ENCODE data around the gene CALCOCO2. TPM values are rescaled to one million over a fixed set of nuclear protein-coding genes. Genes with fewer than 3 reads are reported as not detected.
"Not testable (repeated sequence)": the region's sequence is repeated elsewhere in the genome, so short reads cannot be mapped to it uniquely, and the experiment has no call there.

The CALCOCO2 gene
- total and polyA plus RNA-seq, 4 donors = 46.8 to 128 (median 93.1) TPM

DNA sequence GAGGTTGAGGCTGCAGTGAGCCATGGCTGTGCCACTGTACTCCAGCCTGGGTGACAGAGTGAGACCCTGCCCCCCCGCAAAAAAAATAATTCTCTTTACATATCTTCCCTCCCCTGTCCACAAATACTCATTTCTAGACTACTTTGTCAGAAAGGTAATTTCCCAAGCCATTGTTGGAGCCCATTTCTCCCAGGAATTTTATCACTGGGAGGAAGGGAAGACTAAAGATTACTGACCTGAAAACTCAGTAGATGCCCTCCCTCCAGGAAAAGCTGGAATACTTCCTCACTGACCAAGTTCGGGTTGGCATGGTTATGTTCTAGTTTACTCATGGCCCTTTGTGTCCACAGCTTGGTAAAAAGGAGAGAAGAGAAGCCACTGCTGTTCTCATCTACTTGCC, 4.1 kb downstream of the CALCOCO2 start:
- Histone ChIP-seq H3K9ac (ENCODE audit: insufficient read depth in 1 of 2, low read length in 2 of 2) (no peak overlapping the region), H3K36me3 (ENCODE audit: control insufficient read depth in 4 of 4, insufficient read depth in 4 of 4, low read length in 4 of 4) (peaks cover 0 to 6% (median 2%) of the 10 kb centered on the region in 4 donors), H3K9me3 (ENCODE audit: control insufficient read depth in 4 of 4, insufficient read depth in 3 of 4, low read length in 3 of 4) (no peaks in the 10 kb centered on the region), H3K27me3 (ENCODE audit: control insufficient read depth in 3 of 3, insufficient read depth in 3 of 3, low read length in 2 of 3) (no peaks in the 10 kb centered on the region), H3K4me3 (no peak overlapping the region), H3K4me1 (ENCODE audit: control insufficient read depth in 5 of 5, insufficient read depth in 5 of 5, low read length in 5 of 5) (peaks cover 0 to 33% (median 8%) of the 10 kb centered on the region in 5 donors), H3K27ac (ENCODE audit: low read depth in 1 of 2, low read length in 1 of 2) (no peak overlapping the region)
- DNase-seq (no peak), ATAC-seq (ENCODE audit: insufficient read depth, low FRiP score) (no peak)
- WGBS, 2 donors = 68 to 95% methylated on average over 2 of the region's 2 CpGs
- TF ChIP-seq, protein P1, sequence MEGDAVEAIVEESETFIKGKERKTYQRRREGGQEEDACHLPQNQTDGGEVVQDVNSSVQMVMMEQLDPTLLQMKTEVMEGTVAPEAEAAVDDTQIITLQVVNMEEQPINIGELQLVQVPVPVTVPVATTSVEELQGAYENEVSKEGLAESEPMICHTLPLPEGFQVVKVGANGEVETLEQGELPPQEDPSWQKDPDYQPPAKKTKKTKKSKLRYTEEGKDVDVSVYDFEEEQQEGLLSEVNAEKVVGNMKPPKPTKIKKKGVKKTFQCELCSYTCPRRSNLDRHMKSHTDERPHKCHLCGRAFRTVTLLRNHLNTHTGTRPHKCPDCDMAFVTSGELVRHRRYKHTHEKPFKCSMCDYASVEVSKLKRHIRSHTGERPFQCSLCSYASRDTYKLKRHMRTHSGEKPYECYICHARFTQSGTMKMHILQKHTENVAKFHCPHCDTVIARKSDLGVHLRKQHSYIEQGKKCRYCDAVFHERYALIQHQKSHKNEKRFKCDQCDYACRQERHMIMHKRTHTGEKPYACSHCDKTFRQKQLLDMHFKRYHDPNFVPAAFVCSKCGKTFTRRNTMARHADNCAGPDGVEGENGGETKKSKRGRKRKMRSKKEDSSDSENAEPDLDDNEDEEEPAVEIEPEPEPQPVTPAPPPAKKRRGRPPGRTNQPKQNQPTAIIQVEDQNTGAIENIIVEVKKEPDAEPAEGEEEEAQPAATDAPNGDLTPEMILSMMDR (IDR thresholded peaks at IDR 0.05; ENCODE audit: control extremely low read depth, extremely low read depth) = no peak

DNA sequence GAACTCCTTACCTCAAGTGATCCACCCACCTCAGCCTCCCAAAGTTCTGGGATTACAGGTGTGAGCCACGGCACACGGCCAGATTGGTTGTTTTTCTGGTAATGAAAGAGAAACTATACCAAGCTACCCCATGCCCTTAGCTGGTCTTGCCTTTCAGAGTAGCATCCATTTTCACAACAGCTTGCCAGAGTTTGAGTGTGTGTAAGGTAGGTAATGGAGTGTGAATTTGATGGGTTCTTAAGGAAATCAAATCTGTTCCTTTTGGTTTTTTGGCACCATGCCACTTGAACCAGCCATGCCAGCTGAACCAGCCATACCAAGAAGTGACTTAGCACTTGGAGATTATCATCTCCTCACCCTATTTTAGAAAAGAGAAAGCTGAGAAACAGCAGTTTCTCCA, 5.1 kb downstream of the CALCOCO2 start:
- H3K9me3 ChIP-seq (ENCODE audit: control insufficient read depth in 4 of 4, insufficient read depth in 3 of 4, low read length in 3 of 4) = no peaks in the 10 kb centered on the region
- H3K4me1 ChIP-seq (ENCODE audit: control insufficient read depth in 5 of 5, insufficient read depth in 5 of 5, low read length in 5 of 5) = peaks cover 0 to 43% (median 18%) of the 10 kb centered on the region in 5 donors
- peaks cover 0 to 4% (median 2%) of the 10 kb centered on the region in 4 donors for H3K36me3 ChIP-seq (ENCODE audit: control insufficient read depth in 4 of 4, insufficient read depth in 4 of 4, low read length in 4 of 4)
- H3K27ac ChIP-seq (ENCODE audit: low read depth in 1 of 2, low read length in 1 of 2) = no peak overlapping the region
- H3K9ac ChIP-seq (ENCODE audit: insufficient read depth in 1 of 2, low read length in 2 of 2) = no peak overlapping the region
- DNase-seq (no peak), ATAC-seq (ENCODE audit: insufficient read depth, low FRiP score) (no peak)
- TF ChIP-seq, protein P1 (IDR thresholded peaks at IDR 0.05; ENCODE audit: control extremely low read depth, extremely low read depth) = no peak
- WGBS, 2 donors = 89 to 91% methylated on average over 2 of the region's 2 CpGs
- no peak overlapping the region for H3K4me3 ChIP-seq
- H3K27me3 ChIP-seq (ENCODE audit: control insufficient read depth in 3 of 3, insufficient read depth in 3 of 3, low read length in 2 of 3) = no peaks in the 10 kb centered on the region

DNA sequence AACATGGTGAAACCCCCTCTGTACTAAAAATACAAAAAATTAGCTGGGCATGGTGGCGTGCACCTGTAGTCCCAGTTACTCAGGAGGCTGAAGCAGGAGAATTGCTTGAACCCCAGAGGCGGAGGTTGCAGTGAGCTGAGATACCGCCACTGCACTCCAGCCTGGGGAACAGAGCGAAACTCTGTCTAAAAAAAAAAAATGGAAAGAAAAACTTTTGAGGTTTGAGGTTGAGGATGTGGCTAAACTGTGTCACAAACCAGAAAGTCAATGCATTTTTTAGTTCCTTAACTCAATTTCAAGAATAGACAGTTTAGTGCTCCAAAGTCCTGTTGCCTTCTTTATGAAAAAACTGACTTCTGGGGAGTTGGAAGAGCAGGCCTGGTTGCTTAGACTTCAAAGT, 6.6 kb downstream of the CALCOCO2 start:
- not testable (repeated sequence) for DNase-seq; H3K9me3 ChIP-seq (ENCODE audit: control insufficient read depth in 4 of 4, insufficient read depth in 3 of 4, low read length in 3 of 4); H3K36me3 ChIP-seq (ENCODE audit: control insufficient read depth in 4 of 4, insufficient read depth in 4 of 4, low read length in 4 of 4); ATAC-seq (ENCODE audit: insufficient read depth, low FRiP score); H3K27ac ChIP-seq (ENCODE audit: low read depth in 1 of 2, low read length in 1 of 2); H3K9ac ChIP-seq (ENCODE audit: insufficient read depth in 1 of 2, low read length in 2 of 2); H3K4me3 ChIP-seq; H3K27me3 ChIP-seq (ENCODE audit: control insufficient read depth in 3 of 3, insufficient read depth in 3 of 3, low read length in 2 of 3)
- H3K4me1 ChIP-seq (ENCODE audit: control insufficient read depth in 5 of 5, insufficient read depth in 5 of 5, low read length in 5 of 5) = peaks cover 4 to 37% (median 18%) of the 10 kb centered on the region in 5 donors
- 41 to 77% methylated on average over 4 of the region's 4 CpGs for WGBS, 2 donors

DNA sequence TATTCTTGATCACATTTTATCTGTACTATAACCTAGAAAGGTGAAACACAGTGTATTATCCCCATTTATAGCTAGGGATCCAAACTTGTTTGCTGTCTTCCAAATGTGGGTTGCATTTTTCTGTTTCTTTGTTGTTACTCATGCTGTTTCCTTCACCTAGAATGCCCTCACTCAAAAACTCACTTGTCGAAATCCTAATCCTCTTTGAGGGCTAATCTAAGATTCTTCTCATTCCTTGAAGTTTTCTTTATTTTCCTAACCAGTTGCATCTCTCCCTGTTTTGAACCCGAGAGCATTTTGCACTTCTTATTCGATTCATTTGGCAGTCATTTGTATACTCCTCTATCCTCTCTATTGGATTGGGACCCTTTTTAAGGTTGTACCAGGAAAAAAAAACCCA, 9.6 kb downstream of the CALCOCO2 start:
- Histone ChIP-seq H3K9ac (ENCODE audit: insufficient read depth in 1 of 2, low read length in 2 of 2) (peak overlapping the region in 1 of 2 donors; percentile 95), H3K27me3 (ENCODE audit: control insufficient read depth in 3 of 3, insufficient read depth in 3 of 3, low read length in 2 of 3) (no peaks in the 10 kb centered on the region), H3K4me3 (no peak overlapping the region), H3K4me1 (ENCODE audit: control insufficient read depth in 5 of 5, insufficient read depth in 5 of 5, low read length in 5 of 5) (peaks cover 4 to 27% (median 17%) of the 10 kb centered on the region in 5 donors), H3K36me3 (ENCODE audit: control insufficient read depth in 4 of 4, insufficient read depth in 4 of 4, low read length in 4 of 4) (peaks cover 8 to 10% (median 9%) of the 10 kb centered on the region in 4 donors), H3K27ac (ENCODE audit: low read depth in 1 of 2, low read length in 1 of 2) (peak overlapping the region; percentile 64 to 97), H3K9me3 (ENCODE audit: control insufficient read depth in 4 of 4, insufficient read depth in 3 of 4, low read length in 3 of 4) (no peaks in the 10 kb centered on the region)
- ATAC-seq (ENCODE audit: insufficient read depth, low FRiP score) (no peak), DNase-seq (no peak)
- TF ChIP-seq, protein P1 (IDR thresholded peaks at IDR 0.05; ENCODE audit: control extremely low read depth, extremely low read depth) = no peak
- 53 to 86% methylated on average over 3 of the region's 3 CpGs for WGBS, 2 donors
